SU-DHL-6 (cell line): ENCODE measurements around the gene F11R.

ENCODE experiments used
- EZH2phosphoT487 ChIP-seq: fragments of 200-600 bp; sonication (generic), shearing (Covaris generic); conservative IDR thresholded peaks from 2 replicates; pipeline ENCODE4 v1.6.1; 2018; ENCODE audit warnings: mild to moderate bottlenecking, antibody characterized with exemption, low read length, moderate library complexity, mixed read lengths
- TF ChIP-seq, protein P1 (sequence below): fragments of 200-600 bp; sonication (generic); IDR thresholded peaks from one replicate; pipeline ENCODE4 v1.5.1; 2017; ENCODE audit warnings: antibody characterized with exemption, mild to moderate bottlenecking, low read length, moderate library complexity; ENCODE audit not compliant: insufficient read depth, poor library complexity, severe bottlenecking

DNA sequence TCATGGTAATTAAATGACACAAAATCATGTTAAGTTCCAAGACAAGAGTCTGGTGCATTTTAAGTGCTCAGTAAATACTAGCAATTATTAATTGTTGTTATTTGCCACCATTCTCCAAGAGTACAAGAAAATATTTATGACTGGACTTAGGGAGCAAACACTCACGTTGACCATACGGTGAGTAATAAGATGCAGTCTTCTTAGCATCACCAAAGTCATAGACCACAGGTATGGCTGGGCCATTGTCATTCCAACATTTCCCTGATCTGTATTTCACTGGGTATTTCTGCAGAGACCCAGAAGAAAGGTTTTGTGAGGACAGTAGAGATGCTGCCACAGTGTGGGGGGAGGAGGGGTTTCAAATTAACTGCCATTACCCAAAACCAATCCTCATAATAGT lies 71.1 kb downstream of the F11R start:
- TF ChIP-seq, protein P1, sequence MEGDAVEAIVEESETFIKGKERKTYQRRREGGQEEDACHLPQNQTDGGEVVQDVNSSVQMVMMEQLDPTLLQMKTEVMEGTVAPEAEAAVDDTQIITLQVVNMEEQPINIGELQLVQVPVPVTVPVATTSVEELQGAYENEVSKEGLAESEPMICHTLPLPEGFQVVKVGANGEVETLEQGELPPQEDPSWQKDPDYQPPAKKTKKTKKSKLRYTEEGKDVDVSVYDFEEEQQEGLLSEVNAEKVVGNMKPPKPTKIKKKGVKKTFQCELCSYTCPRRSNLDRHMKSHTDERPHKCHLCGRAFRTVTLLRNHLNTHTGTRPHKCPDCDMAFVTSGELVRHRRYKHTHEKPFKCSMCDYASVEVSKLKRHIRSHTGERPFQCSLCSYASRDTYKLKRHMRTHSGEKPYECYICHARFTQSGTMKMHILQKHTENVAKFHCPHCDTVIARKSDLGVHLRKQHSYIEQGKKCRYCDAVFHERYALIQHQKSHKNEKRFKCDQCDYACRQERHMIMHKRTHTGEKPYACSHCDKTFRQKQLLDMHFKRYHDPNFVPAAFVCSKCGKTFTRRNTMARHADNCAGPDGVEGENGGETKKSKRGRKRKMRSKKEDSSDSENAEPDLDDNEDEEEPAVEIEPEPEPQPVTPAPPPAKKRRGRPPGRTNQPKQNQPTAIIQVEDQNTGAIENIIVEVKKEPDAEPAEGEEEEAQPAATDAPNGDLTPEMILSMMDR: no peak
- no peak for TF ChIP-seq EZH2phosphoT487
